H1 (cell line): ENCODE data around the gene PRKAR1B. TPM values are rescaled to one million over a fixed set of nuclear protein-coding genes. Genes with fewer than 3 reads are reported as not detected.

ENCODE experiments used
- CTCF ChIA-PET: fragments of 300-600 bp; sonication (Branson Sonifier 250); formaldehyde crosslinking; loops from one replicate; lab custom pipeline; 2021; ENCODE audit not compliant: partially characterized antibody; lab: Charles Lee
- POLR2A ChIA-PET: fragments of 300-600 bp; sonication (Branson Sonifier 250); formaldehyde crosslinking; loops from one replicate; lab custom pipeline; 2021; ENCODE audit warnings: inconsistent platforms; ENCODE audit not compliant: partially characterized antibody; lab: Charles Lee
- DNase-seq, 2 experiments: peaks; one replicate each; pipeline versions ENCODE4 v3.0.0 to v3.0.0-alpha.2; 2010 to 2022; ENCODE audit warnings: low spot score in 2 of 2, low read depth in 1 of 2, mixed read lengths in 1 of 2
- FAIRE-seq: peaks from 2 replicates; lab custom pipeline; 2011; peaks lifted over from hg19 to GRCh38; lab: Jason Lieb, UNC
- H2AFZ ChIP-seq: 2 replicates; pipeline ENCODE4 v1.8.1; 2012; ENCODE audit warnings: low read length, inconsistent platforms
- H2AK5ac ChIP-seq: 2 replicates; pipeline ENCODE4 v1.6.1; 2013; ENCODE audit warnings: low read depth, low read length
- H2BK120ac ChIP-seq: replicated peaks from 2 replicates; pipeline ENCODE3; 2013; ENCODE audit warnings: low read depth, low read length, inconsistent platforms
- H2BK12ac ChIP-seq: 2 replicates; pipeline ENCODE4 v1.6.1; 2013; ENCODE audit warnings: low read depth, low read length
- H2BK15ac ChIP-seq: 2 replicates; pipeline ENCODE4 v1.6.1; 2013; ENCODE audit warnings: low read length
- H2BK20ac ChIP-seq: 2 replicates; pipeline ENCODE4 v1.6.1; 2013; ENCODE audit warnings: low read length
- H2BK5ac ChIP-seq: 2 replicates; pipeline ENCODE4 v1.6.1; 2013; ENCODE audit warnings: low read depth, low read length
- H3K14ac ChIP-seq: 2 replicates; pipeline ENCODE4 v1.6.1; 2013; ENCODE audit warnings: inconsistent platforms; ENCODE audit not compliant: insufficient read length
- H3K18ac ChIP-seq: 2 replicates; pipeline ENCODE4 v1.6.1; 2013; ENCODE audit warnings: low read length; ENCODE audit errors: extremely low read depth
- H3K23ac ChIP-seq: 2 replicates; pipeline ENCODE4 v1.6.1; 2013; ENCODE audit warnings: inconsistent platforms; ENCODE audit not compliant: insufficient read length
- H3K23me2 ChIP-seq: 2 replicates; pipeline ENCODE4 v1.6.1; 2013; ENCODE audit warnings: low read depth, low read length
- H3K27ac ChIP-seq: 2 replicates; pipeline ENCODE4 v1.6.1; 2011; ENCODE audit warnings: low read depth, low read length, inconsistent platforms
- H3K27me3 ChIP-seq, 4 experiments: replicated peaks in 1 of 4; 1 replicate in 1 of 4; 2 replicates in 3 of 4; pipeline versions ENCODE4 v1.6.1 to v1.8.1; 2011 to 2013; ENCODE audit warnings: low read length in 3 of 4, mild to moderate bottlenecking in 3 of 4, inconsistent platforms in 2 of 4, mixed read lengths in 2 of 4, moderate library complexity in 1 of 4; ENCODE audit not compliant: control insufficient read depth in 3 of 4, insufficient read depth in 3 of 4; ENCODE audit errors: extremely low read depth in 1 of 4
- H3K36me3 ChIP-seq, 4 experiments: 2 replicates each; pipeline versions ENCODE4 v1.6.1 to v1.8.1; 2011 to 2013; ENCODE audit warnings: mild to moderate bottlenecking in 4 of 4, low read length in 3 of 4, moderate library complexity in 2 of 4, control low read depth in 1 of 4, inconsistent platforms in 1 of 4; ENCODE audit not compliant: insufficient read depth in 4 of 4, control insufficient read depth in 2 of 4
- H3K4ac ChIP-seq: replicated peaks from 2 replicates; pipeline ENCODE3; 2013; ENCODE audit warnings: low read length, low read depth, mixed read lengths, inconsistent platforms; ENCODE audit not compliant: insufficient read length
- H3K4me1 ChIP-seq, 4 experiments: replicated peaks in 1 of 4; 1 replicate in 1 of 4; 2 replicates in 3 of 4; pipeline versions ENCODE4 v1.6.1 to v1.8.1; 2011 to 2013; ENCODE audit warnings: low read length in 3 of 4, inconsistent platforms in 2 of 4, mixed read lengths in 1 of 4; ENCODE audit not compliant: insufficient read depth in 4 of 4, control insufficient read depth in 3 of 4
- H3K4me2 ChIP-seq, 2 experiments: 2 replicates each; pipeline versions ENCODE4 v1.6.1 to v1.8.1; 2011 to 2013; ENCODE audit warnings: low read depth in 2 of 2, low read length in 2 of 2, control low read depth in 1 of 2, inconsistent platforms in 1 of 2, mild to moderate bottlenecking in 1 of 2; ENCODE audit not compliant: insufficient read depth in 1 of 2
- H3K4me3 ChIP-seq, 4 experiments: fragments of 200-600, 300-600 bp in 1 of 4; sonication (generic), shearing (Covaris generic), sonication (Bioruptor Twin) in 1 of 4; 2 replicates each; pipeline versions ENCODE4 v1.5.1 to v1.8.1; 2011 to 2016; ENCODE audit warnings: low read length in 4 of 4, low read depth in 3 of 4, control low read depth in 2 of 4, inconsistent platforms in 2 of 4, mild to moderate bottlenecking in 2 of 4, mixed read lengths in 1 of 4, moderate library complexity in 1 of 4; ENCODE audit not compliant: insufficient read depth in 2 of 4; ENCODE audit errors: extremely low read depth in 1 of 4
- H3K56ac ChIP-seq: replicated peaks from 2 replicates; pipeline ENCODE3; 2013; ENCODE audit warnings: low read depth, mild to moderate bottlenecking, mixed read lengths, low read length, inconsistent platforms; ENCODE audit not compliant: insufficient read length
- H3K79me1 ChIP-seq: 2 replicates; pipeline ENCODE4 v1.6.1; 2013; ENCODE audit warnings: low read depth, low read length, control low read depth
- H3K79me2 ChIP-seq, 2 experiments: 2 replicates each; pipeline versions ENCODE4 v1.6.1 to v1.8.1; 2012 to 2013; ENCODE audit warnings: low read length in 2 of 2, mild to moderate bottlenecking in 2 of 2, inconsistent platforms in 1 of 2; ENCODE audit not compliant: insufficient read depth in 2 of 2, control insufficient read depth in 1 of 2
- H3K9ac ChIP-seq, 4 experiments: replicated peaks in 1 of 4; 1 replicate in 1 of 4; 2 replicates in 3 of 4; pipeline versions ENCODE4 v1.6.1 to v1.8.1; 2011 to 2013; ENCODE audit warnings: low read depth in 3 of 4, low read length in 3 of 4, control low read depth in 2 of 4, mild to moderate bottlenecking in 2 of 4, moderate library complexity in 2 of 4, inconsistent platforms in 1 of 4; ENCODE audit errors: extremely low read depth in 1 of 4
- H3K9me3 ChIP-seq, 2 experiments: 2 replicates each; pipeline versions ENCODE4 v1.6.1 to v1.8.1; 2012 to 2013; ENCODE audit warnings: mild to moderate bottlenecking in 2 of 2, moderate library complexity in 2 of 2, control low read depth in 1 of 2, inconsistent platforms in 1 of 2, low read depth in 1 of 2, low read length in 1 of 2, mixed read lengths in 1 of 2; ENCODE audit not compliant: insufficient read depth in 2 of 2
- H4K20me1 ChIP-seq, 2 experiments: replicated peaks in 1 of 2; 2 replicates each; pipeline versions ENCODE3 to v1.8.1; 2011 to 2013; ENCODE audit warnings: inconsistent platforms in 2 of 2, low read length in 2 of 2, mild to moderate bottlenecking in 1 of 2; ENCODE audit not compliant: insufficient read depth in 2 of 2, control insufficient read depth in 1 of 2
- H4K5ac ChIP-seq: 2 replicates; pipeline ENCODE4 v1.6.1; 2013; ENCODE audit warnings: low read length, low read depth, mixed read lengths, inconsistent platforms; ENCODE audit not compliant: insufficient read length
- H4K8ac ChIP-seq: 2 replicates; pipeline ENCODE4 v1.8.0; 2013; ENCODE audit warnings: mild to moderate bottlenecking, moderate library complexity, low read length, inconsistent platforms; ENCODE audit not compliant: insufficient read depth; ENCODE audit errors: extremely low read depth
- H4K91ac ChIP-seq: replicated peaks from 2 replicates; pipeline ENCODE3; 2013; ENCODE audit warnings: low read length, mixed read lengths, inconsistent platforms; ENCODE audit not compliant: insufficient read length
- CREB1 ChIP-seq: IDR thresholded peaks from 2 replicates; pipeline ENCODE4 v1.6.1; 2012; ENCODE audit warnings: inconsistent platforms
- JUND ChIP-seq: IDR thresholded peaks from 2 replicates; pipeline ENCODE4 v1.6.1; 2011; ENCODE audit warnings: mild to moderate bottlenecking, improper control_type of control experiment, low read length
- RFX5 ChIP-seq: IDR thresholded peaks from 2 replicates; pipeline ENCODE4 v1.6.1; 2011; ENCODE audit warnings: low read depth, low read length, improper control_type of control experiment, borderline replicate concordance
- SP4 ChIP-seq: IDR thresholded peaks from 2 replicates; pipeline ENCODE4 v1.6.1; 2012; ENCODE audit warnings: low read length, inconsistent platforms
- SRF ChIP-seq: IDR thresholded peaks from 2 replicates; pipeline ENCODE4 v1.6.1; 2011; ENCODE audit warnings: mild to moderate bottlenecking, low read depth, low read length, moderate library complexity
- TBP ChIP-seq: IDR thresholded peaks from 2 replicates; pipeline ENCODE4 v1.6.1; 2011; ENCODE audit warnings: low read depth, low read length, improper control_type of control experiment
- WGBS, 2 experiments: shearing (Covaris generic) in 1 of 2; methylation state at CpG; one replicate each; pipeline versions ENCODE4 v1.1.6 to v1.1.7; 2013 to 2015; ENCODE audit warnings: low lambda C conversion rate in 2 of 2, mixed read lengths in 2 of 2, inconsistent platforms in 1 of 2, low coverage in 1 of 2, missing lambda C conversion rate in 1 of 2; ENCODE audit not compliant: insufficient replicate concordance in 2 of 2, insufficient coverage in 1 of 2, insufficient read length in 1 of 2; ENCODE audit errors: extremely low coverage in 1 of 2, missing lambda C conversion rate in 1 of 2; 5-methylcytosine and 5-hydroxymethylcytosine counted together
- polyA plus RNA-seq, 7 experiments: library from polyadenylated mRNA; depleted of rRNA in 3 of 7; stranded (reverse) in 5 of 7; unstranded in 2 of 7; fragments of >200 nt in 5 of 7; fragments of 200-250 nt in 2 of 7; gene quantifications; 1 replicate in 5 of 7; 2 replicates in 1 of 7; 4 replicates in 1 of 7; pipeline versions ENCODE4 v1.2.1 to v1.2.3, GENCODE V29; 2011 to 2013; ENCODE audit warnings: missing spikeins in 2 of 7, mixed read lengths in 2 of 7
- total RNA-seq: library from RNA; stranded (reverse); fragmentation: NEBNext Ultra II Directional; extraction: Animal tissue kit (Norgen Biotek cat#: 25700); gene quantifications from 2 replicates; pipeline ENCODE4 v1.2.1, GENCODE V29; 2021
- TF ChIP-seq, protein P1 (sequence below): IDR thresholded peaks from 2 replicates; pipeline ENCODE4 v1.6.1; 2012; ENCODE audit warnings: low read length, inconsistent platforms
- TF ChIP-seq, protein P2 (sequence below): IDR thresholded peaks from 2 replicates; pipeline ENCODE4 v1.6.1; 2011; ENCODE audit warnings: low read depth, mild to moderate bottlenecking, low read length; ENCODE audit not compliant: insufficient read depth

The PRKAR1B gene
- total and polyA plus RNA-seq, 2 of the 8 experiments (the other 6 are each of a cell fraction or from before 2014, with no cell fraction given): 12.3 to 55.7 TPM

DNA sequence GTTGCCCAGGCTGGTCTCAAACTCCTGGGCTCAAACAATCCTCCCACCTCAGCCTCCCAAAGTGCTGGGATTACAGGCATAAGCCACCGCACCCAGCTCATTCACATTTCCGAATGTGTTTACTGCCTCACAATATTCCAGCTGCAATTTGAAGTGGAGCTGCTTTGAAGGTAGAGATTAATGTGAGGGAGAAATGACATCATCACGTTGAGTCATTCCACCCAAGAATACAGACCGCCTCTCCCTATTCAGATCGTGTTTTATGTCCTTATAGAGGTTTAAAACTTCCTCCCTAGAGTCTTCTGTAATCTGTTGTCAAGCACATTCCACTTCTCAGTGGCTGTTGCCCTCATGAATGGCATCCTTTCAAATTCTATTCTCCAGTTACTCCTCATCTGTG, 107.0 kb downstream of the PRKAR1B start:
- no peak overlapping the region for H4K8ac ChIP-seq
- H4K91ac ChIP-seq: no peak overlapping the region
- no peak overlapping the region for H3K23ac ChIP-seq
- H3K4ac ChIP-seq: no peak overlapping the region
- H3K14ac ChIP-seq: no peak overlapping the region
- H3K4me1 ChIP-seq: peaks cover 0 to 9% (median 4%) of the 10 kb centered on the region in 4 experiments; a peak in 5 of 7 replicates
- H4K20me1 ChIP-seq: no peaks in the 10 kb centered on the region
- no peaks in the 10 kb centered on the region for H3K27me3 ChIP-seq
- DNase-seq: no peak
- H3K9ac ChIP-seq: no peak overlapping the region
- no peak overlapping the region for H2BK5ac ChIP-seq
- H3K27ac ChIP-seq: no peak overlapping the region
- H3K79me1 ChIP-seq: no peaks in the 10 kb centered on the region
- H2BK15ac ChIP-seq: no peak overlapping the region
- H3K56ac ChIP-seq: no peak overlapping the region
- POLR2A ChIA-PET: no interaction called here
- H2BK12ac ChIP-seq: no peak overlapping the region
- no peak for TF ChIP-seq TBP
- TF ChIP-seq CREB1: 0 out of 2 replicates have a peak, but pooled peaks have one; percentile 23
- TF ChIP-seq, protein P1, sequence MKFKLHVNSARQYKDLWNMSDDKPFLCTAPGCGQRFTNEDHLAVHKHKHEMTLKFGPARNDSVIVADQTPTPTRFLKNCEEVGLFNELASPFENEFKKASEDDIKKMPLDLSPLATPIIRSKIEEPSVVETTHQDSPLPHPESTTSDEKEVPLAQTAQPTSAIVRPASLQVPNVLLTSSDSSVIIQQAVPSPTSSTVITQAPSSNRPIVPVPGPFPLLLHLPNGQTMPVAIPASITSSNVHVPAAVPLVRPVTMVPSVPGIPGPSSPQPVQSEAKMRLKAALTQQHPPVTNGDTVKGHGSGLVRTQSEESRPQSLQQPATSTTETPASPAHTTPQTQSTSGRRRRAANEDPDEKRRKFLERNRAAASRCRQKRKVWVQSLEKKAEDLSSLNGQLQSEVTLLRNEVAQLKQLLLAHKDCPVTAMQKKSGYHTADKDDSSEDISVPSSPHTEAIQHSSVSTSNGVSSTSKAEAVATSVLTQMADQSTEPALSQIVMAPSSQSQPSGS: 0 out of 2 replicates have a peak, but pooled peaks have one; percentile 52
- TF ChIP-seq SRF: peak; percentile 50; the same call in 1 of the 2 replicates
- peak; percentile 65; the same call in 1 of the 2 replicates for TF ChIP-seq RFX5
- TF ChIP-seq SP4: no peak
- peak; percentile 31; the same call in 1 of the 2 replicates for TF ChIP-seq JUND
- TF ChIP-seq, protein P2, sequence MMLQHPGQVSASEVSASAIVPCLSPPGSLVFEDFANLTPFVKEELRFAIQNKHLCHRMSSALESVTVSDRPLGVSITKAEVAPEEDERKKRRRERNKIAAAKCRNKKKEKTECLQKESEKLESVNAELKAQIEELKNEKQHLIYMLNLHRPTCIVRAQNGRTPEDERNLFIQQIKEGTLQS: no peak
- no peak overlapping the region for H2BK20ac ChIP-seq
- H2BK120ac ChIP-seq: no peak overlapping the region
- peaks cover 0 to 12% of the 10 kb centered on the region in 2 experiments; a peak in 3 of 4 replicates for H3K9me3 ChIP-seq
- H3K18ac ChIP-seq: no peak overlapping the region
- no peak overlapping the region for H4K5ac ChIP-seq
- peaks cover 0 to 3% (median 0%) of the 10 kb centered on the region in 4 experiments; a peak in 1 of 8 replicates for H3K36me3 ChIP-seq
- H3K79me2 ChIP-seq: 0 out of 4 replicates have a peak, but pooled peaks cover 0 to 2% of the 10 kb centered on the region in 2 experiments
- FAIRE-seq: no peak
- WGBS, 2 experiments: 71% methylated on average over 5 of the region's 5 CpGs; no CpG with 5 or more reads in 1 of the 2 experiments
- H2AFZ ChIP-seq: no peak overlapping the region
- CTCF ChIA-PET: interaction anchor here (0.7 to 1.4 kb wide), 2 partner anchors 287 to 309 kb away, joined by 3 read pairs; no protein-coding TSS in a partner anchor
- H3K4me3 ChIP-seq: no peak overlapping the region
- no peak overlapping the region for H3K4me2 ChIP-seq
- H3K23me2 ChIP-seq: no peaks in the 10 kb centered on the region
- no peak overlapping the region for H2AK5ac ChIP-seq
